IMR-90 (cell line): ENCODE data around the gene CERS5. TPM values are rescaled to one million over a fixed set of nuclear protein-coding genes. Genes with fewer than 3 reads are reported as not detected.

ENCODE experiments used
- ATAC-seq: fragments of 200-7000 bp; cut with Tn5 transposase; 2 replicates; pipeline ENCODE4 v1.9.1; 2020; ENCODE audit warnings: low read depth, mild to moderate bottlenecking, moderate library complexity
- BruUV-seq: library from RNA; stranded (reverse); fragments of 400-500 nt; replicated peaks from 2 replicates; lab custom pipeline; 2021; lab: Mats Ljungman, UMichigan
- CTCF ChIA-PET: fragments of 300-600 bp; formaldehyde crosslinking; extraction: SDS; loops from one replicate; lab custom pipeline; 2021; ENCODE audit warnings: antibody characterized with exemption; lab: Yijun Ruan, JAX
- POLR2A ChIA-PET: fragments of 300-600 bp; sonication (Branson Sonifier 250); formaldehyde crosslinking; loops from one replicate; lab custom pipeline; 2022; ENCODE audit warnings: antibody characterized with exemption; ENCODE audit not compliant: unreplicated experiment; lab: Charles Lee
- DNase-seq: peaks from one replicate; pipeline ENCODE4 v3.0.0; 2013
- H2AFZ ChIP-seq: replicated peaks from 2 replicates; pipeline ENCODE3; 2013; ENCODE audit warnings: low read length, mild to moderate bottlenecking; ENCODE audit not compliant: poor library complexity
- H2AK5ac ChIP-seq: 2 replicates; pipeline ENCODE4 v1.6.1; 2013; ENCODE audit warnings: low read depth, low read length, inconsistent platforms
- H2AK9ac ChIP-seq: replicated peaks from 2 replicates; pipeline ENCODE3; 2013; ENCODE audit warnings: mild to moderate bottlenecking, low read depth, low read length, moderate library complexity; ENCODE audit not compliant: poor library complexity
- H2BK120ac ChIP-seq: 2 replicates; pipeline ENCODE4 v1.6.1; 2013; ENCODE audit warnings: low read depth, low read length, inconsistent platforms
- H2BK15ac ChIP-seq: 3 replicates; pipeline ENCODE4 v1.6.1; 2013; ENCODE audit warnings: low read depth, low read length, inconsistent platforms
- H2BK20ac ChIP-seq: 2 replicates; pipeline ENCODE4 v1.6.1; 2013; ENCODE audit warnings: low read depth, mild to moderate bottlenecking, inconsistent platforms, low read length, moderate library complexity
- H2BK5ac ChIP-seq: 2 replicates; pipeline ENCODE4 v1.6.1; 2013; ENCODE audit warnings: mild to moderate bottlenecking, low read depth, low read length, inconsistent platforms; ENCODE audit not compliant: poor library complexity, severe bottlenecking
- H3K14ac ChIP-seq: replicated peaks from 2 replicates; pipeline ENCODE4 v1.6.1; 2013; ENCODE audit warnings: low read depth, low read length, inconsistent platforms
- H3K18ac ChIP-seq: 2 replicates; pipeline ENCODE4 v1.6.1; 2013; ENCODE audit warnings: low read depth, low read length, control low read depth
- H3K23ac ChIP-seq: 2 replicates; pipeline ENCODE4 v1.6.1; 2013; ENCODE audit warnings: low read depth, low read length, inconsistent platforms
- H3K27ac ChIP-seq: 2 replicates; pipeline ENCODE4 v1.5.1; 2013; ENCODE audit warnings: mild to moderate bottlenecking, control low read depth, low read length; ENCODE audit not compliant: insufficient read depth
- H3K27me3 ChIP-seq: 2 replicates; pipeline ENCODE4 v1.6.1; 2013; ENCODE audit warnings: low read length; ENCODE audit not compliant: control insufficient read depth, insufficient read depth
- H3K36me3 ChIP-seq: 2 replicates; pipeline ENCODE4 v1.6.1; 2013; ENCODE audit warnings: low read length, mixed read lengths; ENCODE audit not compliant: control insufficient read depth, insufficient read depth
- H3K4ac ChIP-seq: 2 replicates; pipeline ENCODE4 v1.6.1; 2013; ENCODE audit warnings: low read depth, low read length, inconsistent platforms
- H3K4me1 ChIP-seq: 2 replicates; pipeline ENCODE4 v1.6.1; 2013; ENCODE audit warnings: low read length, mixed read lengths; ENCODE audit not compliant: control insufficient read depth, insufficient read depth
- H3K4me2 ChIP-seq: 2 replicates; pipeline ENCODE4 v1.6.1; 2013; ENCODE audit warnings: low read depth, mild to moderate bottlenecking, control low read depth, low read length, moderate library complexity
- H3K4me3 ChIP-seq: 2 replicates; pipeline ENCODE4 v1.5.1; 2013; ENCODE audit warnings: low read depth, mild to moderate bottlenecking, control low read depth, low read length, moderate library complexity; ENCODE audit not compliant: insufficient read depth
- H3K56ac ChIP-seq: 2 replicates; pipeline ENCODE4 v1.6.1; 2013; ENCODE audit warnings: low read length, inconsistent platforms; ENCODE audit not compliant: insufficient read depth; ENCODE audit errors: extremely low read depth
- H3K79me1 ChIP-seq, 2 experiments: 2 replicates each; pipeline ENCODE4 v1.6.1; 2013; ENCODE audit warnings: low read length in 2 of 2, inconsistent platforms in 1 of 2, low read depth in 1 of 2
- H3K9ac ChIP-seq: 2 replicates; pipeline ENCODE4 v1.6.1; 2013; ENCODE audit warnings: low read depth, low read length, control low read depth
- H3K9me1 ChIP-seq: 2 replicates; pipeline ENCODE4 v1.6.1; 2013; ENCODE audit warnings: low read length, inconsistent platforms; ENCODE audit not compliant: insufficient read depth
- H3K9me3 ChIP-seq: 2 replicates; pipeline ENCODE4 v1.6.1; 2013; ENCODE audit warnings: low read length; ENCODE audit not compliant: control insufficient read depth, insufficient read depth
- H4K20me1 ChIP-seq: 2 replicates; pipeline ENCODE4 v1.6.1; 2013; ENCODE audit warnings: low read length, inconsistent platforms; ENCODE audit not compliant: insufficient read depth
- H4K5ac ChIP-seq: 2 replicates; pipeline ENCODE4 v1.6.1; 2013; ENCODE audit warnings: mild to moderate bottlenecking, low read depth, low read length, control low read depth
- H4K8ac ChIP-seq, 2 experiments: 2 replicates each; pipeline ENCODE4 v1.6.1; 2013; ENCODE audit warnings: low read depth in 2 of 2, low read length in 2 of 2, control low read depth in 1 of 2, inconsistent platforms in 1 of 2
- H4K91ac ChIP-seq: 2 replicates; pipeline ENCODE4 v1.6.1; 2013; ENCODE audit warnings: low read depth, low read length, inconsistent platforms; ENCODE audit not compliant: insufficient read depth
- CHD1 ChIP-seq: IDR thresholded peaks from 2 replicates; pipeline ENCODE4 v1.6.1; 2012; ENCODE audit warnings: low read depth, low read length, improper control_type of control experiment
- CTCF ChIP-seq: conservative IDR thresholded peaks from 2 replicates; pipeline ENCODE4 v1.5.1; 2012; ENCODE audit warnings: mild to moderate bottlenecking, low read depth, low read length, improper control_type of control experiment
- ELK1 ChIP-seq: fragments of 150-350 bp; IDR thresholded peaks from 2 replicates; pipeline ENCODE4 v1.6.1; 2016; ENCODE audit warnings: low read depth, mild to moderate bottlenecking, low read length, moderate library complexity, borderline replicate concordance
- FOS ChIP-seq: fragments of 150-350 bp; IDR thresholded peaks from 2 replicates; pipeline ENCODE4 v1.6.1; 2016; ENCODE audit warnings: low read depth, low read length
- MAFK ChIP-seq: IDR thresholded peaks from 2 replicates; pipeline ENCODE4 v1.6.1; 2012; ENCODE audit warnings: low read depth, low read length, improper control_type of control experiment
- MAZ ChIP-seq: IDR thresholded peaks from 2 replicates; pipeline ENCODE4 v1.6.1; 2012; ENCODE audit warnings: low read depth, mild to moderate bottlenecking, low read length, improper control_type of control experiment, moderate library complexity, borderline replicate concordance
- MXI1 ChIP-seq: IDR thresholded peaks from 2 replicates; pipeline ENCODE4 v1.6.1; 2012; ENCODE audit warnings: low read depth, mild to moderate bottlenecking, low read length, moderate library complexity, borderline replicate concordance
- NFE2L2 ChIP-seq: fragments of 150-350 bp; IDR thresholded peaks from 2 replicates; pipeline ENCODE4 v1.6.1; 2016; ENCODE audit warnings: low read depth, mild to moderate bottlenecking, low read length
- POLR2A ChIP-seq: IDR thresholded peaks from 2 replicates; pipeline ENCODE4 v1.6.1; 2012; ENCODE audit warnings: mild to moderate bottlenecking, low read depth, low read length
- RCOR1 ChIP-seq: IDR thresholded peaks from 2 replicates; pipeline ENCODE4 v1.6.1; 2012; ENCODE audit warnings: mild to moderate bottlenecking, low read length, improper control_type of control experiment; ENCODE audit not compliant: insufficient replicate concordance
- SMC3 ChIP-seq: fragments of 150-350 bp; IDR thresholded peaks from 2 replicates; pipeline ENCODE4 v1.6.1; 2016; ENCODE audit warnings: low read depth, mild to moderate bottlenecking, antibody characterized with exemption, low read length, moderate library complexity
- WGBS, 2 experiments: methylation state at CpG; one replicate each; pipeline versions ENCODE4 v1.1.5 to v1.1.7; 2013; ENCODE audit warnings: missing lambda C conversion rate in 2 of 2; ENCODE audit not compliant: insufficient read length in 1 of 2; ENCODE audit errors: extremely low coverage in 2 of 2; 5-methylcytosine and 5-hydroxymethylcytosine counted together
- dilution Hi-C: fragments of 300-500 bp; cut with HindIII; formaldehyde crosslinking; loops from one replicate; pipeline ENCODE4 v1.14.3; 2018; ENCODE audit warnings: low sequenced_read_pairs; ENCODE audit not compliant: unreplicated experiment
- in situ Hi-C: fragments of 300-500 bp; cut with MboI; formaldehyde crosslinking; loops from 3 replicates; pipeline ENCODE4 v1.14.3; 2019; ENCODE audit warnings: low sequenced_read_pairs, inconsistent platforms, mixed read lengths
- intact Hi-C: fragments of 100-400 bp; cut with micrococcal nuclease; formaldehyde crosslinking; loops from 2 replicates; pipeline ENCODE4 v1.10.0; 2022
- polyA plus RNA-seq, 3 experiments: library from polyadenylated mRNA; depleted of rRNA; stranded (reverse); fragments of >200 nt; gene quantifications; 2 replicates each; pipeline ENCODE4 v1.2.3, GENCODE V29; 2012; ENCODE audit warnings: low replicate concordance in 1 of 3
- total RNA-seq: library from RNA; depleted of rRNA; stranded (reverse); fragments of >200 nt; gene quantifications from 2 replicates; pipeline ENCODE4 v1.2.3, GENCODE V29; 2012

CERS5 gene
- total and polyA plus RNA-seq, 2 of the 4 experiments (the other 2 are of a cell fraction) = 40.3 to 60.3 TPM

GRCh38 chr12:50129290-50129689 lies 37.9 kb downstream of the CERS5 start:
- no peak overlapping the region for H2BK120ac ChIP-seq
- H3K9me1 ChIP-seq = no peaks in the 10 kb centered on the region
- H2BK15ac ChIP-seq = no peak overlapping the region
- no peak overlapping the region for H2BK20ac ChIP-seq
- H2AK9ac ChIP-seq = no peak overlapping the region
- H3K27ac ChIP-seq = no peak overlapping the region
- H2AFZ ChIP-seq = no peak overlapping the region
- peaks cover 38% of the 10 kb centered on the region for H3K36me3 ChIP-seq
- in situ Hi-C loops = no loop called here
- ATAC-seq = no peak
- no peak overlapping the region for H3K23ac ChIP-seq
- H3K27me3 ChIP-seq = no peaks in the 10 kb centered on the region
- dilution Hi-C loops = no loop called here
- no peak overlapping the region for H3K56ac ChIP-seq
- H4K20me1 ChIP-seq = peaks cover 5% of the 10 kb centered on the region; the same call in 1 of the 2 replicates
- TF ChIP-seq ELK1 (no peak), SMC3 (no peak), POLR2A (no peak), FOS (no peak), CTCF (no peak), RCOR1 (no peak), CHD1 (no peak), MAZ (no peak), MXI1 (no peak), NFE2L2 (no peak), MAFK (no peak)
- H2AK5ac ChIP-seq = no peak overlapping the region
- H3K79me1 ChIP-seq = peaks cover 11 to 47% of the 10 kb centered on the region in 2 experiments
- WGBS, 2 experiments = no CpG with 5 or more reads among the region's 4 CpGs
- H3K4ac ChIP-seq = no peak overlapping the region
- no peak overlapping the region for H3K18ac ChIP-seq
- BruUV-seq = no TSS peak
- no peak overlapping the region for H3K4me2 ChIP-seq
- H3K9ac ChIP-seq = no peak overlapping the region
- intact Hi-C loops = no loop called here
- H3K14ac ChIP-seq = no peak overlapping the region
- no peak overlapping the region for H3K4me3 ChIP-seq
- H3K9me3 ChIP-seq = no peaks in the 10 kb centered on the region
- no peak overlapping the region for H4K91ac ChIP-seq
- DNase-seq = no peak
- peaks cover 2% of the 10 kb centered on the region; the same call in 1 of the 2 replicates for H3K4me1 ChIP-seq
- CTCF ChIA-PET = interaction anchor here (0.6 to 0.9 kb wide), 3 partner anchors 45 to 79 kb away, joined by 3 read pairs; no protein-coding TSS in a partner anchor
- no peak overlapping the region for H4K5ac ChIP-seq
- POLR2A ChIA-PET = no interaction called here
- H2BK5ac ChIP-seq = no peak overlapping the region
- H4K8ac ChIP-seq = no peak overlapping the region
